Esophagus squamous epithelium (tissue), 4 donors: Measurements from ENCODE around the gene C1orf74.

Experiments used
- CTCF ChIP-seq, 6 experiments: fragments of 450-650 bp in 4 of 6; fragments of 200-600 bp in 2 of 6; sonication (generic) in 2 of 6; IDR thresholded peaks; one replicate each; pipeline ENCODE4 v1.5.1; 2016 to 2019; ENCODE audit warnings: antibody characterized with exemption in 6 of 6, mild to moderate bottlenecking in 4 of 6, moderate library complexity in 4 of 6
- POLR2A ChIP-seq, 4 donors: fragments of 450-650 bp; IDR thresholded peaks; one replicate each; pipeline ENCODE4 v1.6.1; 2017; ENCODE audit warnings: antibody characterized with exemption in 4 of 4, mild to moderate bottlenecking in 4 of 4, moderate library complexity in 3 of 4

- TF ChIP-seq POLR2A (IDR thresholded peaks at IDR 0.05) (peak in 3 of 4 donors; percentile 60 to 74 (median 67)), CTCF (IDR thresholded peaks at IDR 0.05) (peak in 4 of 6 experiments; percentile 4 to 45 (median 13))
Observed at GRCh38 chr1:209784265-209785169, at the start of gene C1orf74.
